Panc1 (cell line): Measurements from ENCODE around the gene TSHZ1. TPM values are rescaled to one million over a fixed set of nuclear protein-coding genes. Genes with fewer than 3 reads are reported as not detected.

Experiments used
- ATAC-seq: fragments of 200-7000 bp; cut with Tn5 transposase; 2 replicates; pipeline ENCODE4 v1.9.1; 2020; ENCODE audit warnings: mild to moderate bottlenecking, moderate library complexity
- BruUV-seq: library from RNA; stranded (reverse); fragments of 400-500 nt; replicated peaks from 2 replicates; lab custom pipeline; 2021; lab: Mats Ljungman, UMichigan
- CTCF ChIA-PET: fragments of 300-600 bp; sonication (Branson Sonifier 250); formaldehyde crosslinking; loops from one replicate; lab custom pipeline; 2022; ENCODE audit warnings: antibody characterized with exemption; lab: Charles Lee
- POLR2A ChIA-PET: fragments of 300-600 bp; sonication (Branson Sonifier 250); formaldehyde crosslinking; loops from one replicate; lab custom pipeline; 2022; ENCODE audit warnings: antibody characterized with exemption; lab: Charles Lee
- DNase-seq: peaks from one replicate; pipeline ENCODE4 v3.0.0-alpha.2; 2010; ENCODE audit warnings: low read depth, low spot score
- H3K27ac ChIP-seq: 2 replicates; pipeline ENCODE4 v1.5.1; 2011; ENCODE audit warnings: mild to moderate bottlenecking, low read length, inconsistent platforms
- H3K27me3 ChIP-seq: fragments of 200-500 bp; sonication (Bioruptor generic); 2 replicates; pipeline ENCODE4 v1.6.0; 2014; ENCODE audit warnings: low read length, inconsistent platforms; ENCODE audit not compliant: control insufficient read depth, insufficient read depth
- H3K36me3 ChIP-seq: fragments of 200-500 bp; sonication (Bioruptor generic); 2 replicates; pipeline ENCODE4 v1.5.1; 2014; ENCODE audit warnings: inconsistent platforms, mild to moderate bottlenecking, low read length, moderate library complexity; ENCODE audit not compliant: control insufficient read depth, insufficient read depth
- H3K4me1 ChIP-seq: 2 replicates; pipeline ENCODE4 v1.5.1; 2011; ENCODE audit warnings: inconsistent platforms, mild to moderate bottlenecking, low read length, moderate library complexity; ENCODE audit not compliant: control insufficient read depth, insufficient read depth
- H3K4me3 ChIP-seq, 2 experiments: 2 replicates each; pipeline ENCODE4 v1.5.1; 2011 to 2012; ENCODE audit warnings: low read depth in 2 of 2, low read length in 2 of 2, mild to moderate bottlenecking in 2 of 2, inconsistent platforms in 1 of 2, moderate library complexity in 1 of 2
- H3K9me3 ChIP-seq: fragments of 200-500 bp; sonication (Bioruptor generic); 2 replicates; pipeline ENCODE4 v1.5.1; 2014; ENCODE audit warnings: low read depth, mild to moderate bottlenecking, inconsistent platforms, low read length, moderate library complexity; ENCODE audit not compliant: control insufficient read depth, insufficient read depth
- POLR2AphosphoS5 ChIP-seq: IDR thresholded peaks from 2 replicates; pipeline ENCODE4 v1.6.1; 2012; ENCODE audit warnings: mild to moderate bottlenecking, low read depth, low read length, moderate library complexity
- SIN3A ChIP-seq: IDR thresholded peaks from 2 replicates; pipeline ENCODE4 v1.6.1; 2012; ENCODE audit warnings: low read depth, mild to moderate bottlenecking, low read length, moderate library complexity, borderline replicate concordance; ENCODE audit not compliant: insufficient read depth
- TCF7L2 ChIP-seq: IDR thresholded peaks from 2 replicates; pipeline ENCODE4 v1.6.1; 2011; ENCODE audit warnings: mild to moderate bottlenecking, low read depth, low read length, inconsistent platforms
- in situ Hi-C: cut with HindIII; loops from 2 replicates; pipeline ENCODE4 v1.10.0; 2016; ENCODE audit warnings: low sequenced_read_pairs, low pct_unique_long_range_greater_than_20kb
- intact Hi-C: fragments of 100-400 bp; cut with micrococcal nuclease; formaldehyde crosslinking; loops from one replicate; pipeline ENCODE4 v1.10.0; 2022; ENCODE audit not compliant: unreplicated experiment
- total RNA-seq: library from RNA; stranded (reverse); gene quantifications from one replicate; pipeline ENCODE4 v1.2.1, GENCODE V29; 2021; ENCODE audit not compliant: unreplicated experiment
- TF ChIP-seq, protein P1 (sequence below): fragments of 450-650 bp; IDR thresholded peaks from 2 replicates; pipeline ENCODE4 v1.5.1; 2017; ENCODE audit warnings: mild to moderate bottlenecking
- TF ChIP-seq, protein P2 (sequence below), 2 experiments: IDR thresholded peaks; 2 replicates each; pipeline ENCODE4 v1.6.1; 2011 to 2012; ENCODE audit warnings: low read depth in 2 of 2, control low read depth in 1 of 2, low read length in 1 of 2, mild to moderate bottlenecking in 1 of 2, moderate library complexity in 1 of 2; ENCODE audit not compliant: insufficient read depth in 1 of 2

The TSHZ1 gene
- total RNA-seq, 1 experiment from 2014 or later = 10.0 TPM

GRCh38 chr18:75227535-75228296 is 17.1 kb downstream of the TSHZ1 start:
- Histone ChIP-seq H3K9me3 (no peaks in the 10 kb centered on the region), H3K27me3 (no peaks in the 10 kb centered on the region), H3K27ac (no peak overlapping the region), H3K4me1 (no peaks in the 10 kb centered on the region), H3K36me3 (no peaks in the 10 kb centered on the region), H3K4me3 (no peak overlapping the region)
- BruUV-seq = no TSS peak
- CTCF ChIA-PET = no interaction called here
- in situ Hi-C loops (no loop called here), intact Hi-C loops (no loop called here)
- POLR2A ChIA-PET = no interaction called here
- TF ChIP-seq POLR2AphosphoS5 (no peak), SIN3A (no peak), TCF7L2 (no peak)
- TF ChIP-seq, protein P1, sequence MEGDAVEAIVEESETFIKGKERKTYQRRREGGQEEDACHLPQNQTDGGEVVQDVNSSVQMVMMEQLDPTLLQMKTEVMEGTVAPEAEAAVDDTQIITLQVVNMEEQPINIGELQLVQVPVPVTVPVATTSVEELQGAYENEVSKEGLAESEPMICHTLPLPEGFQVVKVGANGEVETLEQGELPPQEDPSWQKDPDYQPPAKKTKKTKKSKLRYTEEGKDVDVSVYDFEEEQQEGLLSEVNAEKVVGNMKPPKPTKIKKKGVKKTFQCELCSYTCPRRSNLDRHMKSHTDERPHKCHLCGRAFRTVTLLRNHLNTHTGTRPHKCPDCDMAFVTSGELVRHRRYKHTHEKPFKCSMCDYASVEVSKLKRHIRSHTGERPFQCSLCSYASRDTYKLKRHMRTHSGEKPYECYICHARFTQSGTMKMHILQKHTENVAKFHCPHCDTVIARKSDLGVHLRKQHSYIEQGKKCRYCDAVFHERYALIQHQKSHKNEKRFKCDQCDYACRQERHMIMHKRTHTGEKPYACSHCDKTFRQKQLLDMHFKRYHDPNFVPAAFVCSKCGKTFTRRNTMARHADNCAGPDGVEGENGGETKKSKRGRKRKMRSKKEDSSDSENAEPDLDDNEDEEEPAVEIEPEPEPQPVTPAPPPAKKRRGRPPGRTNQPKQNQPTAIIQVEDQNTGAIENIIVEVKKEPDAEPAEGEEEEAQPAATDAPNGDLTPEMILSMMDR = no peak
- TF ChIP-seq, protein P2, sequence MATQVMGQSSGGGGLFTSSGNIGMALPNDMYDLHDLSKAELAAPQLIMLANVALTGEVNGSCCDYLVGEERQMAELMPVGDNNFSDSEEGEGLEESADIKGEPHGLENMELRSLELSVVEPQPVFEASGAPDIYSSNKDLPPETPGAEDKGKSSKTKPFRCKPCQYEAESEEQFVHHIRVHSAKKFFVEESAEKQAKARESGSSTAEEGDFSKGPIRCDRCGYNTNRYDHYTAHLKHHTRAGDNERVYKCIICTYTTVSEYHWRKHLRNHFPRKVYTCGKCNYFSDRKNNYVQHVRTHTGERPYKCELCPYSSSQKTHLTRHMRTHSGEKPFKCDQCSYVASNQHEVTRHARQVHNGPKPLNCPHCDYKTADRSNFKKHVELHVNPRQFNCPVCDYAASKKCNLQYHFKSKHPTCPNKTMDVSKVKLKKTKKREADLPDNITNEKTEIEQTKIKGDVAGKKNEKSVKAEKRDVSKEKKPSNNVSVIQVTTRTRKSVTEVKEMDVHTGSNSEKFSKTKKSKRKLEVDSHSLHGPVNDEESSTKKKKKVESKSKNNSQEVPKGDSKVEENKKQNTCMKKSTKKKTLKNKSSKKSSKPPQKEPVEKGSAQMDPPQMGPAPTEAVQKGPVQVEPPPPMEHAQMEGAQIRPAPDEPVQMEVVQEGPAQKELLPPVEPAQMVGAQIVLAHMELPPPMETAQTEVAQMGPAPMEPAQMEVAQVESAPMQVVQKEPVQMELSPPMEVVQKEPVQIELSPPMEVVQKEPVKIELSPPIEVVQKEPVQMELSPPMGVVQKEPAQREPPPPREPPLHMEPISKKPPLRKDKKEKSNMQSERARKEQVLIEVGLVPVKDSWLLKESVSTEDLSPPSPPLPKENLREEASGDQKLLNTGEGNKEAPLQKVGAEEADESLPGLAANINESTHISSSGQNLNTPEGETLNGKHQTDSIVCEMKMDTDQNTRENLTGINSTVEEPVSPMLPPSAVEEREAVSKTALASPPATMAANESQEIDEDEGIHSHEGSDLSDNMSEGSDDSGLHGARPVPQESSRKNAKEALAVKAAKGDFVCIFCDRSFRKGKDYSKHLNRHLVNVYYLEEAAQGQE (IDR thresholded peaks at IDR 0.05; ENCODE audit: insufficient read depth in 1 of 2, low read depth in 2 of 2, low read length in 1 of 2) = no peak
- ATAC-seq (no peak), DNase-seq (no peak)

DNA sequence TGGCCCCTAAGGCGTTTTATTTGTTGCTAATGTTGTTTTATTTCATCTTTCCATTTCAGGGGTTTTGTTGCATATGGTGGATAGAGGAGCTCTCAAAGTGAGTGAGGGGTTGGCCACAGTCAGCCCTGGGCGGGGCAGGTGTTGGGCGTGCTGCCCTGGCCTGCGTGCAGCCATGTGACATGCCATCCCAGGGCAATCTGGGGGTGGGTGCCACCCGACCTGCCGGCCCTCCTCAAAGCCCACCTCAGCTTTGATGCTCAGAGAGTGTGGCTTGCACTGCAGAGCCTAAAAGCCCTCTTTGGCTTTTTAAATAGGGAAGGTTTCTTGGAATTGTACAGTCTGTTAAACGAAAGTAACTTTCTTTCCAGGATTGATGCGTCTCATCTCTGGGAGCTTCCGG is 18.4 kb downstream of the TSHZ1 start:
- ChIA-PET POLR2A (no interaction called here), CTCF (no interaction called here)
- no peaks in the 10 kb centered on the region for H3K9me3 ChIP-seq
- H3K36me3 ChIP-seq = no peaks in the 10 kb centered on the region
- no TSS peak for BruUV-seq
- intact Hi-C loops = no loop called here
- no peak overlapping the region for H3K4me3 ChIP-seq
- no peaks in the 10 kb centered on the region for H3K4me1 ChIP-seq
- DNase-seq = no peak
- no peak overlapping the region for H3K27ac ChIP-seq
- in situ Hi-C loops = no loop called here
- no peaks in the 10 kb centered on the region for H3K27me3 ChIP-seq
- ATAC-seq = no peak
- TF ChIP-seq, protein P2 (IDR thresholded peaks at IDR 0.05; ENCODE audit: insufficient read depth in 1 of 2, low read depth in 2 of 2, low read length in 1 of 2) = no peak
